ENCODE results near the gene SHTN1. TPM values are rescaled to one million over a fixed set of nuclear protein-coding genes. Genes with fewer than 3 reads are reported as not detected.

The SHTN1 gene
- total RNA-seq, 2 experiments from 2014 or later: 0.29 to 0.53 TPM

DNA sequence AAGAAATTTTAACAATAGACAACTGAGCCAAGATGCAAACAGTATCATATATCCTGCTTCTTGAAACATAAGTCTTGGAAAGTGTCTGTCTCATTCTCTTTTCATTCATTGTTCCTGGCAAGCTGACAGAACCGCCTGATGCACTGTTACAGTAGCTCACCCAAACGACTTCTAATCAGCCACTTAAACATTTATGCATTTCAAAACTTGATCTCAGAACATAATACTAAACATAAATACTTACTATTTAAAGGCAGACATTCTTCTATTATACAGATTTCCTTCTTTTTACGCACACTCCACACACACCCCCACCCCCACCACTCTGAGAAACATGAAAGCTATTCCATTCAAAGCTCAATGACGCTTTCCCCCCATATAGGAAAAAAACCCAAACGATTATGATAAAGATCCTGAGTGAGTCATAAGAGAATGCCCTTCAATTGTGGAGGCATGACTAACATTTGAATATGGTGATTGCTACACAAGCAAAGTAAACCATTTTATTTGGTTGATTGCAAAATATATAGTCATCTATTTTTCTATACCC lies 30.5 kb downstream of the SHTN1 start:
- CTCF ChIA-PET: no interaction called here
- no peak for DNase-seq
- Mint-ChIP-seq H3K9me3 (no peaks in the 10 kb centered on the region), H3K4me1 (ENCODE audit: low read depth) (no peaks in the 10 kb centered on the region), H3K27me3 (peaks cover under 1% of the 10 kb centered on the region), H3K36me3 (no peaks in the 10 kb centered on the region), H3K27ac (no peak overlapping the region), H3K4me3 (no peak overlapping the region)
- intact Hi-C loops (cut with micrococcal nuclease): no loop called here
- POLR2A ChIA-PET: no interaction called here

DNA sequence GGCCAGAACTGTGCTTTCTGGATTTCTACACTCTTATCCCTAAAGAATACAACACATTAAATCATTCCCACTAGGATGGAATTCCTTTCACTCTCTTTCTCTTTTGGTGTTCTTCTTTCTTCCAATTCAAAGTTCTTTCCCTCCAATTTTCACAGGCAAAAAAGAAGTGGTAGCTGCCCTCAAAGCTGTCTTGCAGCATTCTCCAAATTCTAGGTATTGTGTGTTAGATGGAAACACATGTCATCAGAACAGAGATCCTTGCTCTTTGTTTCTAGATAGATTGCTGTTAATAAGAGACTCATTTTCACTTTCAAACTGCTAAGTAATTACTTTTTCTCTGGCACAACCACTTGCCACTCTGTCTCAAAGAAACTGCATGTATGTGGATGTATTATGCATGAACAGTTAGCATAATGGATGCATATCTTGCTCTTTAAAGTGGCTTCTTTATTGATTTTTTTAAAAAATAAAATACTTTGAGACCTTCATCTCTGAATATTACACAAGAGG lies 31.0 kb downstream of the SHTN1 start:
- ChIA-PET POLR2A (no interaction called here), CTCF (no interaction called here)
- no peaks in the 10 kb centered on the region for H3K4me1 Mint-ChIP-seq (ENCODE audit: low read depth)
- no peaks in the 10 kb centered on the region for H3K9me3 Mint-ChIP-seq
- no peaks in the 10 kb centered on the region for H3K27me3 Mint-ChIP-seq
- DNase-seq: no peak
- no peak overlapping the region for H3K4me3 Mint-ChIP-seq
- intact Hi-C loops (cut with micrococcal nuclease): no loop called here
- no peaks in the 10 kb centered on the region for H3K36me3 Mint-ChIP-seq
- no peak overlapping the region for H3K27ac Mint-ChIP-seq

DNA sequence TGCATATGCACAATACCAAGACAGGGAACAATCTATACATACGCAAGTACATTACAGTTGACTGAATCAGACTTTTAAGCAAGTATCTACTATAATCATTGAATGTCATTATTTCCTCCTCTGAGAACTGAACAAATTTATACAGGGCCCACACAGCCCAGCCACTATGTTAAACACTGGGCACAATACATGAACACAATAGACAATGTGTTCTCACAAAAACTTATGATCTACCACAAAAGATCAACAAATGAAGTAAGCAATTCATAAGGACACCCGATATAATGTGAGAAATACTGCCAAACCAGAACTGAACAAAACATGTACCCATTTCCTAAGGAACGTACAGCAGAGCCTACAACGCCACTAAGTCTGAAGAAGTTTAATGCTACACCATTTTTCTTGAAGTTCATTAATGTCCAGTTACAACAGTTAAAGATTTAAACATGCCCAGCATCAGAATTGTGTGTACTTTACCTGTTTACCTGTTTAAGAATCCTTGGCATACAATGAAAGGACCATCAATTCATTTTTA lies 31.5 kb downstream of the SHTN1 start:
- POLR2A ChIA-PET: no interaction called here
- CTCF ChIA-PET: no interaction called here
- intact Hi-C loops (cut with micrococcal nuclease): no loop called here
- Mint-ChIP-seq H3K27me3 (no peaks in the 10 kb centered on the region), H3K36me3 (no peaks in the 10 kb centered on the region), H3K4me1 (ENCODE audit: low read depth) (no peaks in the 10 kb centered on the region), H3K4me3 (no peak overlapping the region), H3K9me3 (no peaks in the 10 kb centered on the region), H3K27ac (no peak overlapping the region)
- DNase-seq: no peak

DNA sequence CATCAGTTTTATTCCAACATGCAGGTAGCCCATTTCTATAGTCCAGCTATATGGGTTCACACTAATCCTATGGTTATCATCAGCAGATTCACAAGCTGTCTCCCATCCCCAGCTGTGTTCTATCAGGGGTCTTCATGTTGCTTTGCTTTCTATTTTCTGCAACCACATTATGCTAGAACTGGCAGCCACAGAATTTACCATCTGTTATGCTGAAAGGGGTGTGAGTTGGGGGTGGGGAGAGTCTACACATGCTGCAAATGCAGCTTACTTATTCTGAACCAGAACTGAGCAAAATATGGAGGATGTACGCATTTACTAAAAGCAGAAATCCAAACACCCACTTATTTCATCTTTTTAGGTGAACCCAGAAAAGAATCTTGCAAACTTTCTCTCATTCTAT lies 32.9 kb downstream of the SHTN1 start:
- intact Hi-C loops (cut with micrococcal nuclease): no loop called here
- Mint-ChIP-seq H3K9me3 (no peaks in the 10 kb centered on the region), H3K4me1 (ENCODE audit: low read depth) (no peaks in the 10 kb centered on the region), H3K4me3 (no peak overlapping the region), H3K27me3 (no peaks in the 10 kb centered on the region), H3K36me3 (no peaks in the 10 kb centered on the region), H3K27ac (no peak overlapping the region)
- ChIA-PET POLR2A (no interaction called here), CTCF (no interaction called here)
- DNase-seq: no peak

DNA sequence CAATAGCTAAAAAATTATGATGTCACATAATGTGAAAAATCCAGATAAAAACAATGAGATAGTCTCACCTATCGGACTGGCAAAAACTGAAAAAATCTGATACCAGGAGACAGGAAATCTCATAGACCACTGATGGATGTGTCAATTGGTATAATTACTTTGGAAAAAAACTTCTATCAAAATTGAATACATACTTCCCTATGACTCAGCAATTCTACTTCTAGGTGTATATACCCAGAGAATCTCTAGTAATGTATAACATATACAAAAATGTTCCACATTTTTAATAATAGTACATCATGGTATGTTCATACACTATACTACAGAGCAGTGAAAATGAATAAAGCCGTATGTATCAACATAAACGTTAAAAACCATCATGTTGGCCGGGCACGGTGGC lies 34.9 kb downstream of the SHTN1 start:
- no peaks in the 10 kb centered on the region for H3K36me3 Mint-ChIP-seq
- no peaks in the 10 kb centered on the region for H3K4me1 Mint-ChIP-seq (ENCODE audit: low read depth)
- no peaks in the 10 kb centered on the region for H3K27me3 Mint-ChIP-seq
- no peak for DNase-seq
- no peaks in the 10 kb centered on the region for H3K9me3 Mint-ChIP-seq
- CTCF ChIA-PET: interaction anchor here (0.8 kb wide), 1 partner anchor 205 kb away, joined by 4 read pairs; no protein-coding TSS in a partner anchor
- no peak overlapping the region for H3K4me3 Mint-ChIP-seq
- no peak overlapping the region for H3K27ac Mint-ChIP-seq
- POLR2A ChIA-PET: no interaction called here
- intact Hi-C loops (cut with micrococcal nuclease): no loop called here

DNA sequence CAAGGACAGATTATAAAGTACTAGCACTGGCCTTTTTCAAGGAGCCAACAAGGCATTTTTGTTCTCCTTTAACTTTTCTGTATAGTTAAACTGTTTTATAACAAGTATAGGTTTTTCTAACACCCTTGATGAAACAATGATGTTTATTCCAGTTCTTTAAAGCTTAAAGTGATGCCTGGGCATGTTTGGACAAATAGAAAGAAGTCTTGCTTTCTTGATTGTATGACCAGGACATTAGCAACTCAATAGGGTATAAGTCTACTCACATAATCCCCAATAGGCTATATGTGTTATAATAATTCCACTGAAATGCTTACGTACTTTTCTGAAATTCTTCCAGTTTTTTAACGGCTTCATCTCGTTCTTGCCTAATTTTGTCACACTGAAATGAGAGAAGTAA lies 36.7 kb downstream of the SHTN1 start:
- H3K4me3 Mint-ChIP-seq: no peak overlapping the region
- DNase-seq: no peak
- no peak overlapping the region for H3K27ac Mint-ChIP-seq
- H3K27me3 Mint-ChIP-seq: no peaks in the 10 kb centered on the region
- no peaks in the 10 kb centered on the region for H3K4me1 Mint-ChIP-seq (ENCODE audit: low read depth)
- POLR2A ChIA-PET: no interaction called here
- CTCF ChIA-PET: no interaction called here
- H3K36me3 Mint-ChIP-seq: no peaks in the 10 kb centered on the region
- H3K9me3 Mint-ChIP-seq: no peaks in the 10 kb centered on the region
- intact Hi-C loops (cut with micrococcal nuclease): no loop called here

DNA sequence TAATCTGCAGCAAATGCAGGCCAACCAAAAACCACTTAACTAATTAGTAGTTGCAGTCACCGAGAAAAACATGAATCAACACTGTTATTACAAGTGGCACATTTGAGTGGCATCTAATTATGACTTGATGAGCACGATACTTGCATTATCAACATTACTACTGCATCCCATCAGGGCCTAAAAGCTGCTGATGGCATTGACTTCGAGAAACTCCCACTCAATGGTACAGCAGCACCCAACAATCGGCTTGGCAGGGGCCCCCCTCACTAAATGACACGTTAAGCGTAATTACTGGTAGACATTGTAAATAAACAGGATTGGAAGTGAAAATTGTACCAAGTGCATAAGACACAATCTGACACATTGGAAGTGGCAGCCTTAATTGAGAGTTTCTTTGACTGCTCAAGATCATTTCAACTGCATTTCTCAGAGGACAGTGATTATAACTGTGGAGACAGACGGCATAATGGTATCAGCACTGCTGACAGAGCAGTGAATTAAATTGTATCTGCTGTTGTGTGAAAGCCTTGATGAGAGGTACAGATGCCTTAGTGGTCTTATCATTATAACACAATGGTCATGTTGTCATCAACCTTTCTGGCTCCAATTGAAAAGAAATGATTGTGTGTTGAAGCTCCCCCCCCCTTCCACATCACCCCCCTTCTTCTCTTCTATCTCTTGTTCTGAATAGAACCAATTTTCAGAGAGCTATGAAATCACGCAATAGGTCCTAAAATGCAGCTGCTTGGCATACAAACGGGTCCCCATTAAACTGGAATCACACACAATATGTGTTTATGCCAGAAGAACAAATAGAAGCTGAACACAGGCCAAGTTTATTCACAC lies 43.4 kb downstream of the SHTN1 start:
- no peaks in the 10 kb centered on the region for H3K27me3 Mint-ChIP-seq
- no peaks in the 10 kb centered on the region for H3K36me3 Mint-ChIP-seq
- H3K9me3 Mint-ChIP-seq: no peaks in the 10 kb centered on the region
- no peak overlapping the region for H3K27ac Mint-ChIP-seq
- intact Hi-C loops (cut with micrococcal nuclease): no loop called here
- DNase-seq: no peak
- ChIA-PET POLR2A (no interaction called here), CTCF (interaction anchor here (0.6 kb wide), 1 partner anchor 1009 kb away, joined by 3 read pairs; no protein-coding TSS in a partner anchor)
- H3K4me1 Mint-ChIP-seq (ENCODE audit: low read depth): no peaks in the 10 kb centered on the region
- H3K4me3 Mint-ChIP-seq: no peak overlapping the region

DNA sequence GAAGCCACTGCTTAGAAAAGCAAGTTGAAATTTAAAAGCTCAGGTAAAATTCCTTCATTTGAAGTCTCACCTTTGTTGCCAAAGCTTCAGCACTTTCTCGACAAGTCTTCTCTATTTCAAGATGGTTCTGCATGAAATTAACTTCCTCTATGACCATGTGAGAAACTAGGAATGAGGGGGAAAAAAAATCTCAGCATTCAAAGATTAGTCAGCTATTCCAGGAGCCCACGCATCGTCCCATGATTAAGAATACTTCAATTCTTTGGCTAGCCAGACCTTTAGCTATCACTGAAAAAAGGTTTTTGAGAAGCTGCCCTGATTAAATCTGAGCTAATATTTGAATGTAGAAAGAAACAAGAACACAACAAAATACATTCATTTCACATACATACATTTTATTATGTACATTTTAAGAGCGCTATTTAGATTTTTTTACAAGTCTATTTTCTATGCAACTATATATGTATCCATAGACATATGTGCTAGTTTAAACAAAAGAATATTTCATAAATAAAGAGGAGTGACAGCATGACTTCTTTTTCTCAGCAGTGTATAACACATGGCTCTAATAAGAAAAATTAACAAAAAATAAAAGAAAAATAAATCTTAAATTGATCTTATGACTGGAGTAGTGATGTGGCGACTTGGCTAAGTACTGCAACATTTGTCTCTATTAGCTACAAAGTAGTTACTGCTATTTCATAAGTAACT lies 44.8 kb downstream of the SHTN1 start:
- POLR2A ChIA-PET: no interaction called here
- CTCF ChIA-PET: no interaction called here
- Mint-ChIP-seq H3K4me1 (ENCODE audit: low read depth) (no peaks in the 10 kb centered on the region), H3K36me3 (no peaks in the 10 kb centered on the region), H3K27ac (no peak overlapping the region), H3K4me3 (no peak overlapping the region), H3K27me3 (peaks cover 2% of the 10 kb centered on the region), H3K9me3 (no peaks in the 10 kb centered on the region)
- intact Hi-C loops (cut with micrococcal nuclease): no loop called here
- DNase-seq: no peak

DNA sequence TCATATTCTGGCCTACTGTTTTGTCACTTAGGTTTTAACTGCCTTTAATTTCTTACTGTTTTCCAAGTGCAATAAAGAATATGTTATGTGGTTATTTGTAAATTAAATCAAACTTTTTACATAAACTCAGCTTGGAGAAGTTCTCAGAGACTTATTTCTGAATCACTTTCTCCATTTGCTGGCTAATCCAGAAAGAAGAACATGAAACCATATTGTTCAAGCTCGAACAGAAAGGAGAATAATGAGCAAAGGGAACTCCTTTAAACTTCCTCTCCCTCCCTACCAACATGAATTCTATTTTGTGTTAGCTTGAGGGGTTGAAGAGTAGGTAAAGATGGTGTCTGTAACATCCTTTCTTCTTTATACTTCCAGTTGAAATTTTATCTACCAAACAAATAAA lies 52.3 kb downstream of the SHTN1 start:
- POLR2A ChIA-PET: no interaction called here
- Mint-ChIP-seq H3K4me3 (no peak overlapping the region), H3K4me1 (ENCODE audit: low read depth) (no peaks in the 10 kb centered on the region), H3K36me3 (no peaks in the 10 kb centered on the region), H3K9me3 (no peaks in the 10 kb centered on the region), H3K27me3 (peaks cover 2% of the 10 kb centered on the region), H3K27ac (no peak overlapping the region)
- intact Hi-C loops (cut with micrococcal nuclease): no loop called here
- no peak for DNase-seq
- CTCF ChIA-PET: no interaction called here

DNA sequence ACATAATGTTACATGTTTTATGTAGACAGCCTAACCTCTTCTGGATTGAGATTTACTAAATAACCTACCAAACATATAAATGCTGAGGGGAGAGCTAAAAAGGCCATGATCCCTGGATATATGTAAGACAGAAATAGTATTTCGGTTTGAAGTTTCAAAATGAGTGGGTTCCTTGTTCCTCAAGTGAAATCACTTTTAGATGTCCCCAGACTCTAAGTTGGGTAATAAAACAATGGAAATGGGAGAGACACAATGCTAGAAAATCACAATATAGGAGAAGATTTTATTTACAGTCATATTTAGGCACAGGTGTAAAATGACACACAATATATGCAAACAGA lies 56.5 kb downstream of the SHTN1 start:
- H3K27ac Mint-ChIP-seq: no peak overlapping the region
- no peaks in the 10 kb centered on the region for H3K4me1 Mint-ChIP-seq (ENCODE audit: low read depth)
- H3K36me3 Mint-ChIP-seq: no peaks in the 10 kb centered on the region
- ChIA-PET POLR2A (no interaction called here), CTCF (no interaction called here)
- H3K9me3 Mint-ChIP-seq: no peaks in the 10 kb centered on the region
- no peak for DNase-seq
- intact Hi-C loops (cut with micrococcal nuclease): no loop called here
- H3K27me3 Mint-ChIP-seq: no peaks in the 10 kb centered on the region
- no peak overlapping the region for H3K4me3 Mint-ChIP-seq

DNA sequence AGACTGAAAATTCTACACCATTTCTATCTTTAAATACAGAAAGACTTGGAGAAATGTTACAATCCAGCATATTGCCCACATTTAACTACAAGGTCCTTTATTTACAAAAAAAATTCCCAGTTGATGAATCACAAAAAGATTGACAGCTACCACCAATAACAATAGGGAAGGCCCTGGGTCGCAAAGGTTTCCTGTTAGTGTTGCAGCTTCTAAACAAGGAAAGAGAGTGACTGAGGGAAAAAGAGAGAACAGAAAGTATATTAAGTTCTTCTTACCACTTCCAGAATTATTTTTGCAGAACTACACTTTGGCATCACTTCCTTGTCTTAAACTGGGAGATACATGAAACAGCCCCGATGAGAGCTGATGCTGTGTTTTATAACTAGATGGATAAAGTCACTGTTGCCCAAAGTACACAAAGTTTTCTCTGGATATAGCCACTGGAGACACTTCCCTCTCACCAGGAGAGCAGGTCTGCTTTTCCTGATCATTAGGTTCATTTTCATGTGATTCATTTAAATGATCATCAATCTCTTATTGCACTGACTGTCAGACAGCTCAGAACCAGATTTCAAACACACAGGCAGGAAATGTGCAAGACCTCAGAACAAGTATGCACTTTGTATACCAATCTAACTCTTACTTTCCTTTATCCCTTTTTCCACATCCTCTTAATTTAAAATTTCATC lies 57.0 kb downstream of the SHTN1 start:
- Mint-ChIP-seq H3K36me3 (no peaks in the 10 kb centered on the region), H3K9me3 (no peaks in the 10 kb centered on the region), H3K4me3 (no peak overlapping the region), H3K27ac (no peak overlapping the region), H3K4me1 (ENCODE audit: low read depth) (no peaks in the 10 kb centered on the region), H3K27me3 (no peaks in the 10 kb centered on the region)
- ChIA-PET CTCF (no interaction called here), POLR2A (no interaction called here)
- no peak for DNase-seq
- intact Hi-C loops (cut with micrococcal nuclease): no loop called here

DNA sequence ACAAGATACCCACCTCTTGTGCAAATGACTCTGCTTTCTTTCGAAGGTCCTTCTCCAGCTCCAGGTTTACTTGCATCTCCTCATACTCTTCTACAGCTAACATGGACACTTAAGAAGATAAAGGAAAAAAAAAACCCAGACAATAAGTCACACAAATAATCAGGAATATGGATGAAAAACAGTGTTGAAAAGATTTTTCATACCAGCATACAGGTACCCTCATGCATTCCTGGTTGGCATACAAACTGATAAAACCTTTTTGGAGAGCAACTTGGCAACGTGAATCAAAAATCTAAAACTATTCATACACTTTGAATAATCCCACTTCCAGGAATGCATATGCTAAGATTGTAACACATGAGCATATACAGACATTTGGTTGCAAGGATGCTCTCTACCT lies 60.1 kb downstream of the SHTN1 start:
- POLR2A ChIA-PET: no interaction called here
- no peaks in the 10 kb centered on the region for H3K9me3 Mint-ChIP-seq
- no peak overlapping the region for H3K27ac Mint-ChIP-seq
- peaks cover 2% of the 10 kb centered on the region for H3K27me3 Mint-ChIP-seq
- intact Hi-C loops (cut with micrococcal nuclease): no loop called here
- no peak for DNase-seq
- CTCF ChIA-PET: no interaction called here
- no peak overlapping the region for H3K4me3 Mint-ChIP-seq
- H3K4me1 Mint-ChIP-seq (ENCODE audit: low read depth): no peaks in the 10 kb centered on the region
- no peaks in the 10 kb centered on the region for H3K36me3 Mint-ChIP-seq

Data from activated CD4-positive, alpha-beta memory T cell treated with anti-CD3 and anti-CD28 coated beads for 36 hours (primary cell).